ENCODE measurements around the gene CDH15. TPM values are rescaled to one million over a fixed set of nuclear protein-coding genes. Genes with fewer than 3 reads are reported as not detected.
A peak's percentile ranks its signal among the peaks of the same experiment; 100 is the strongest.
"Not testable (repeated sequence)": the region's sequence is repeated elsewhere in the genome, so short reads cannot be mapped to it uniquely, and the experiment has no call there.

CDH15 gene
- total RNA-seq, 1 experiment from 2014 or later: 201 TPM

DNA sequence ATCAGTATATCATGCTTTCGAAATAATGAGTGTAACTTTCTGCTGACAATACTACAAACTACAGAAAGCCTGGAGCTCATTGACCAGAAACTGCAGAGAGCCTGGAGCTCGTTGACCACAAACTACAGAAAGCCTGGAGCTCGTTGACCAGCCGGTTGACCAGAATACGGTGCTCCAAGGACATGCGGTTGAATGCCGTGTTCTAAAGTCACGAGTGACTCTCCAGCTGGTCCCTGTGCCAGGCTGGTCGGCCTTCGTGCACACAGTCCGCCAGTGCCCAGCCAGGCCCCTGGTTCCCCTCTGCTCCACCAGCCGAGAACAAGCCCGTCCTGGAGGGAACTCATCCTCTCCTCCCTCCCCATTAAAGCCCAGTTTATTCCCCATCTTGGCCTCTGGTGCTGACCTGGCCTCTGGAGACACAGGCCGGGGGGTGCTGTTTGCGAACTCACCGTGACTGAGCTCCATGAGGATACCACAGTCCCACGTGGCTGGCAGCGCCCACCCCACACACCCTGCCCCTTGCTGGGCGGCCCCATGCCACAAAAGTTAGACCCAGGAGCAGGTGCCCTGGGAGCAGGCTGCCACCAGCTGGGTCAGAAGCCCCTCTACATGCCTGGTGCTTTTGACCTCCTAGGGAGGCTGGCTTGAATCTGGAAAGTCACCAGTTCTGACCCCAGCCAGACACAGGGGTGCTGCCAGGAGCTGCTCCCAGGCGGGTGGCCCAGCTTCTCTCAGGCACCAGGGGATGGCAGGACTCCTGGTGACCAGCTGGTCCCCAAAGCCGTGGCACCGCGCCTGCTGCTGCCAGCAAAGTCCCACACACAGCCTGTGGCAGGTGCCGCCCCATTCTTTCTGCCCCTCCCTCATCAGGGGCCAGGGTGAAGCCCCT lies 15.5 kb upstream of the CDH15 start:
- peak; percentile 5 for DNase-seq (ENCODE audit: low read depth)

DNA sequence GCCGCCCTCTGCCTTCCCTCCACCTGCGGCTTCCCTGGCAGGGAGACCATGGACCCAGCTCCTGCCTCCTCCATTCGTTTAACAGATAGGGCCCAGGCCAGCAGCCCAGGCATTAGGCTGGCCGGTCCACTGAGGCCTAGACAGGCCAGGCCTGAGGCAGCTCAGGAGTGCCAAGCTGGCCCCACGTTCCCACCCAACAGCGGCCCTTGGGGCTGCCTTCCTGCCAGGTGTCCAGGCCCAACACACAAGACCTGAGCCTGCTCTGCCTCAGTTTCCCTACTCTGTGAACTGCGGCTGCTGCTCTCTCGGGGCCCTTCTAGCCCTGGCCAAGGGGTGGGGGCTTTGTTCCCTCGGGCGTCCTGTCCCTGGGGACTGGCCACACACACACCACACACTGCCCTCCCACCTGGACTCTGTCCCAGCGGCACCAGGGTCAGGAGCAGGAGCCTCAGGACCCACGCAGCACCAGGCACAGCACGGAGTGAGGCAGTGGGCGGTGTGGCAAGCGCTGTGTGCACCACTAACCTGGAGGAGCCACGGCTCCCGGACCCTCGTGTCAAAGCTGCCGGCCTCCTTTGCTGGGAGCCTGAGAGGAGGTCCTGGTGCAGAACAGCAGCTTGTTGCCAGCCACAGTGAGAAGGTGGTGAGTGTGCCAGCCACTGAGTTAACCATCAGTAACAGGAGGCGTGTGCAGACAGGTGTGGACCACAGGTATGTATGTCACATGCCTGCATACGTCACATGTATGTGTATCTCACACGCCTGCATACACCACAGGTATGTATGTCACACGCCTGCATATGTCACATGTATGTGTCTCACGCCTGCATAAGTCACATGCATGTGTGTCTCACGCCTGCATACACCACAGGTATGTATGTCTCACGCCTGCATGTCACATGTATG lies 14.6 kb upstream of the CDH15 start:
- no peak for DNase-seq (ENCODE audit: low read depth)

DNA sequence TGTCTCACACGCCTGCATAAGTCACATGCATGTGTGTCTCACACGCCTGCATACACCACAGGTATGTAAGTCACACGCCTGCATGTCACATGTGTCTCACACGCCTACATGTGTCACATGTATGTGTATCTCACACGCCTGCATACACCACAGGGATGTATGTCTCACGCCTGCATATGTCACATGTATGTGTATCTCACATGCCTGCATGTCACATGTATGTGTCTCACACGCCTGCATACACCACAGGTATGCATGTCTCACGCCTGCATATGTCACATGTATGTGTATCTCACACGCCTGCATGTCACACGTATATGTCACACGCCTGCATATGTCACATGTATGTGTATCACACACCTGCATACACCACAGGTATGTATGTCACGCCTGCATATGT lies 13.8 kb upstream of the CDH15 start:
- DNase-seq (ENCODE audit: low read depth): no peak

GRCh38 chr16:89159066-89159849 lies 12.3 kb upstream of the CDH15 start:
- no peak for DNase-seq (ENCODE audit: low read depth)

DNA sequence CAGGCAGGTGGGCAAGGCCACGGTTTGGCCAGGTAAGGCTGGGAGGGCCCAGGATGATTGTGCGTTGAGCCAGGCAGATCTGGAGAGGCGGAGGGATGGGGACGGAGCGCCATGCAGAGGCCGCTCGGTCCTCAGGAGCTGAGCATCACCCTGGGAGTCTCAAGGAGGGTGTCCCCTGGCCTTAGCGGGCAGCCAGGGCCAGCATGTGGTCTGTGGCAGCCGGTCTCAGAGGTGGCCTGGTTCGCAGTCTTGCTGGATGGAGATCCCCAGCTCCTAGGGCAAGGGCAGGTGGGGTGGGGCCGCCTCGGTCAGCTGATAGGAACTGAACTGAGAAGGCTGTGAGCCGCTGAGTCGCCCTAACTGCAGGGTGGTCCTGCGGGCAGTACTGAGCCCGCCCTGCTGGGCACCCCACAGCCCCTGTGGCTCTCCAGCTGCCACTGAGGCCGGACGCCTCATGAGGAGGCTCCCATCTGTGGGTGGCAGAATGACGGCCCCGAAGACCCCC lies 11.6 kb upstream of the CDH15 start:
- no peak for DNase-seq (ENCODE audit: low read depth)

- DNase-seq (ENCODE audit: low read depth): no peak
Observed at GRCh38 chr16:89160977-89161701, 10.4 kb upstream of the CDH15 start.

GRCh38 chr16:89161763-89162713 lies 9.5 kb upstream of the CDH15 start:
- DNase-seq (ENCODE audit: low read depth): no peak

- DNase-seq (ENCODE audit: low read depth): no peak
Observed at GRCh38 chr16:89163297-89163696, 8.3 kb upstream of the CDH15 start.

- no peak for DNase-seq (ENCODE audit: low read depth)
Observed at GRCh38 chr16:89164436-89164835, 7.1 kb upstream of the CDH15 start.

DNA sequence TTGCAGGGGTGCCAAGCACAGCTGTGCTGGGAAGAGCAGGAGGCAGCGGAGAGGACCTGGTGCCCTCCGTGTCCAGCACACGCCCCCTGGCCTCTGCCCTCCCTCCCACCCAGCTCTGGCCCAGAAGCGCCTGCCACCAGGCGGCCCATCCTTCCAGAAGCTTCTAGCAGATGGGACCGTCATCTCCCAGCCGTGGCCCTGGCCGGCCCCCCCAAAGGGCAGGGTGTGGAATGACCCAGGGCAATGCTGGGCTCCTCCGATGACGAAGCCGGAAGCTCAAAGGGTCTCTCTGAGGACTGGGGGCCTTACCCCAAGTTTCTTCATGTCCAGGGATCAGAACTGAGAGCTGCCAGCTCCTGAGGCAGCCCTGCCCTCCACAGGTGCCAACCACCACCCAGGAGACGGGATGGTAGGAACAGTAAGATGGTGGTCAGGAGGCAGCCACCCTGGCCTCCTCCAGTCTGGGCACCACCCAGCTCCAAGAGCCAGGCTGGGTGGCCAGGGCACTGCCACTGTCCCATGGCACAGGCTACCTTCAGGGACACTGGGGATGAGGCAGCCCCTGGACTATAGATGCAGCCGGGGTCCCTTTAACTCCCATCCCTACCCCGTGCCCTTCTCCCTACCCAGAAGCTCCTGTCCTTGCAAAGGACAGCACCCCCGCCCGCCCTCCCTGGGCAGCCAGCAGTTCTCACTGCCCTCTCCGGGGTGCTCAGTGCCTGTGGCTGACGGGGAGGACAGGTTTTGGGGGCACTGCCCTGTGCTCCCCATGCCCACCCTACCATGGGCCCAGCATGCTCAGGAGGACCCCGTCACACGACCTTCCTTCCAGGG lies 6.5 kb upstream of the CDH15 start:
- no peak for DNase-seq (ENCODE audit: low read depth)

DNA sequence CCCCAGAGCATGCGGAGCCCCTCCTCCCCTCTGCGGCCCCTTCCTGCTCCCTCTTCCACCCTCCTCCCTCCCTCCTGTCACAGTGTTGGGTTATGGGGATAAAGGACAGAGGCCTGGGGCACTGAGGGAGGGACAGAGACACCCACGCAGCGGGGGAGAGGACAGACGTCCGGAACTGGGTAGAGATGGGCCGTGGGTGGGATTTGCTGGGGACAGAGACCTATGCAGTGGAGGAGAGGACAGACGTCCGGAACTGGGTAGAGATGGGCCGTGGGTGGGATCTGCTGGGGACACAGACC lies 5.9 kb upstream of the CDH15 start:
- DNase-seq (ENCODE audit: low read depth): not testable (repeated sequence)

- DNase-seq (ENCODE audit: low read depth): peak; percentile 50
Observed at GRCh38 chr16:89166696-89167424, 4.7 kb upstream of the CDH15 start.

- peak; percentile 79 for DNase-seq (ENCODE audit: low read depth)
Observed at GRCh38 chr16:89167425-89167941, 4.1 kb upstream of the CDH15 start.

- DNase-seq (ENCODE audit: low read depth): no peak
Observed at GRCh38 chr16:89168381-89169189, 3.0 kb upstream of the CDH15 start.

GRCh38 chr16:89169778-89170177 lies 1.8 kb upstream of the CDH15 start:
- DNase-seq (ENCODE audit: low read depth): no peak

GRCh38 chr16:89170346-89171215 lies 967 bp upstream of the CDH15 start:
- DNase-seq (ENCODE audit: low read depth): no peak
